Right ventricle myocardium inferior (tissue), 1 donor: Measurements from ENCODE around the gene STIM2. TPM values are rescaled to one million over a fixed set of nuclear protein-coding genes. Genes with fewer than 3 reads are reported as not detected.

ENCODE experiments used
- ATAC-seq: fragments of 200-7000 bp; cut with Tn5 transposase; one replicate; pipeline ENCODE4 v1.9.1; 2020; ENCODE audit warnings: mild to moderate bottlenecking, moderate library complexity
- DNase-seq: peaks from one replicate; pipeline ENCODE4 v3.0.0; 2021; ENCODE audit errors: missing footprints
- intact Hi-C: fragments of 100-400 bp; cut with DNase I; formaldehyde crosslinking; loops from one replicate; pipeline ENCODE4 v1.11.0; 2022
- total RNA-seq: library from RNA; stranded (reverse); fragmentation: NEBNext Ultra II Directional; extraction: Animal tissue kit (Norgen Biotek cat#: 25700); gene quantifications from one replicate; pipeline ENCODE4 v1.2.1, GENCODE V29; 2021
- donor health status: DM: no; HTN: yes; CAD: no; lungs with severe emphysema.

Gene STIM2
- total RNA-seq, 1 donor from 2014 or later = 9.2 TPM

GRCh38 chr4:26931966-26932365, 71.3 kb downstream of the STIM2 start:
- DNase-seq (no peak), ATAC-seq (no peak)
- intact Hi-C loops = no loop called here

GRCh38 chr4:26935397-26935796, 74.8 kb downstream of the STIM2 start:
- intact Hi-C loops = no loop called here
- ATAC-seq (no peak), DNase-seq (no peak)

GRCh38 chr4:26936284-26937065, 75.8 kb downstream of the STIM2 start:
- no peak for DNase-seq
- no peak for ATAC-seq
- intact Hi-C loops = no loop called here

GRCh38 chr4:26937139-26937538, 76.5 kb downstream of the STIM2 start:
- ATAC-seq (no peak), DNase-seq (no peak)
- intact Hi-C loops = no loop called here

GRCh38 chr4:26937567-26937966, 76.9 kb downstream of the STIM2 start:
- ATAC-seq = no peak
- intact Hi-C loops = no loop called here
- DNase-seq = no peak

GRCh38 chr4:26938516-26938915, 77.9 kb downstream of the STIM2 start:
- ATAC-seq (no peak), DNase-seq (no peak)
- intact Hi-C loops = no loop called here

GRCh38 chr4:26941951-26942350, 81.3 kb downstream of the STIM2 start:
- ATAC-seq (no peak), DNase-seq (no peak)
- intact Hi-C loops = no loop called here

GRCh38 chr4:26942871-26943270, 82.2 kb downstream of the STIM2 start:
- intact Hi-C loops = no loop called here
- DNase-seq (no peak), ATAC-seq (no peak)

GRCh38 chr4:26943391-26943790, 82.8 kb downstream of the STIM2 start:
- intact Hi-C loops = no loop called here
- DNase-seq = no peak
- peak; percentile 62 for ATAC-seq

- DNase-seq (no peak), ATAC-seq (no peak)
- intact Hi-C loops = no loop called here
Observed at GRCh38 chr4:26945794-26946193, 85.2 kb downstream of the STIM2 start.

GRCh38 chr4:26947318-26947717, 86.7 kb downstream of the STIM2 start:
- ATAC-seq (no peak), DNase-seq (no peak)
- intact Hi-C loops = no loop called here

GRCh38 chr4:26950446-26950845, 89.8 kb downstream of the STIM2 start:
- intact Hi-C loops = no loop called here
- DNase-seq (no peak), ATAC-seq (no peak)

- ATAC-seq = no peak
- DNase-seq = no peak
- intact Hi-C loops = no loop called here
Observed at GRCh38 chr4:26952891-26953290, 92.2 kb downstream of the STIM2 start.

GRCh38 chr4:26953366-26953765, 92.7 kb downstream of the STIM2 start:
- ATAC-seq (no peak), DNase-seq (no peak)
- intact Hi-C loops = no loop called here

GRCh38 chr4:26953770-26954423, 93.3 kb downstream of the STIM2 start:
- ATAC-seq (no peak), DNase-seq (no peak)
- intact Hi-C loops = no loop called here

GRCh38 chr4:26955241-26955640, 94.6 kb downstream of the STIM2 start:
- DNase-seq (no peak), ATAC-seq (no peak)
- intact Hi-C loops = no loop called here

GRCh38 chr4:26958925-26959653, 98.4 kb downstream of the STIM2 start:
- ATAC-seq = no peak
- DNase-seq = no peak
- intact Hi-C loops = no loop called here

- ATAC-seq (no peak), DNase-seq (no peak)
- intact Hi-C loops = no loop called here
Observed at GRCh38 chr4:26959654-26960047, 99.0 kb downstream of the STIM2 start.

GRCh38 chr4:26962720-26963119, 102.1 kb downstream of the STIM2 start:
- intact Hi-C loops = no loop called here
- ATAC-seq (no peak), DNase-seq (no peak)

- DNase-seq = no peak
- ATAC-seq = no peak
- intact Hi-C loops = no loop called here
Observed at GRCh38 chr4:26964512-26964911, 103.9 kb downstream of the STIM2 start.
